Karpas-422 (cell line): ENCODE results near the gene IRS1. TPM values are rescaled to one million over a fixed set of nuclear protein-coding genes. Genes with fewer than 3 reads are reported as not detected.

Experiments used
- DNase-seq: peaks from one replicate; pipeline ENCODE4 v3.0.0-alpha.2; 2015
- H2AFZ ChIP-seq: fragments of 200-600 bp; sonication (generic); 2 replicates; pipeline ENCODE4 v1.6.1; 2014; ENCODE audit warnings: antibody characterized with exemption, low read length, mixed read lengths
- H3K27ac ChIP-seq: fragments of 200-600 bp; sonication (generic); 2 replicates; pipeline ENCODE4 v1.5.1; 2014; ENCODE audit warnings: mild to moderate bottlenecking, low read length, moderate library complexity
- H3K27me3 ChIP-seq: fragments of 200-600 bp; sonication (generic); 2 replicates; pipeline ENCODE4 v1.6.1; 2014; ENCODE audit warnings: low read length, mixed read lengths
- H3K36me3 ChIP-seq: fragments of 200-600 bp; sonication (generic); 2 replicates; pipeline ENCODE4 v1.6.1; 2014; ENCODE audit warnings: low read length, mixed read lengths; ENCODE audit not compliant: insufficient read depth
- H3K4me1 ChIP-seq: fragments of 200-600 bp; sonication (generic); 2 replicates; pipeline ENCODE4 v1.6.1; 2014; ENCODE audit warnings: mild to moderate bottlenecking, low read length, mixed read lengths
- H3K4me2 ChIP-seq: fragments of 200-600 bp; sonication (generic); 2 replicates; pipeline ENCODE4 v1.6.1; 2014; ENCODE audit warnings: low read length, low read depth, mild to moderate bottlenecking; ENCODE audit not compliant: poor library complexity, severe bottlenecking
- H3K4me3 ChIP-seq: fragments of 200-600 bp; sonication (generic); 2 replicates; pipeline ENCODE4 v1.5.1; 2014; ENCODE audit warnings: mild to moderate bottlenecking, antibody characterized with exemption, low read length, mixed read lengths
- H3K79me2 ChIP-seq: fragments of 200-600 bp; sonication (generic); 2 replicates; pipeline ENCODE4 v1.6.1; 2014; ENCODE audit warnings: mild to moderate bottlenecking, low read length, mixed read lengths
- H3K9ac ChIP-seq: fragments of 200-600 bp; sonication (generic); 2 replicates; pipeline ENCODE4 v1.6.0; 2014; ENCODE audit warnings: low read length
- H3K9me2 ChIP-seq: fragments of 200-600 bp; sonication (generic), shearing (Covaris generic); replicated peaks from 2 replicates; pipeline ENCODE4 v1.6.0; 2014; ENCODE audit warnings: mild to moderate bottlenecking, low read length, moderate library complexity; ENCODE audit not compliant: insufficient read depth
- H3K9me3 ChIP-seq: fragments of 300-700, 200-600 bp; sonication (generic); 2 replicates; pipeline ENCODE4 v1.6.1; 2014; ENCODE audit warnings: low read length, mixed read lengths
- H4K20me1 ChIP-seq: fragments of 200-600 bp; sonication (generic); 2 replicates; pipeline ENCODE4 v1.6.1; 2014; ENCODE audit warnings: mild to moderate bottlenecking, antibody characterized with exemption, low read length, low read depth; ENCODE audit not compliant: insufficient read depth
- total RNA-seq: library from RNA; depleted of rRNA; stranded (reverse); fragments of >200 nt; shearing (Covaris generic); gene quantifications from 2 replicates; pipeline ENCODE4 v1.2.3, GENCODE V29; 2014; ENCODE audit warnings: low replicate concordance

IRS1 gene
- total RNA-seq, 1 experiment from 2014 or later, result 3.5 TPM

DNA sequence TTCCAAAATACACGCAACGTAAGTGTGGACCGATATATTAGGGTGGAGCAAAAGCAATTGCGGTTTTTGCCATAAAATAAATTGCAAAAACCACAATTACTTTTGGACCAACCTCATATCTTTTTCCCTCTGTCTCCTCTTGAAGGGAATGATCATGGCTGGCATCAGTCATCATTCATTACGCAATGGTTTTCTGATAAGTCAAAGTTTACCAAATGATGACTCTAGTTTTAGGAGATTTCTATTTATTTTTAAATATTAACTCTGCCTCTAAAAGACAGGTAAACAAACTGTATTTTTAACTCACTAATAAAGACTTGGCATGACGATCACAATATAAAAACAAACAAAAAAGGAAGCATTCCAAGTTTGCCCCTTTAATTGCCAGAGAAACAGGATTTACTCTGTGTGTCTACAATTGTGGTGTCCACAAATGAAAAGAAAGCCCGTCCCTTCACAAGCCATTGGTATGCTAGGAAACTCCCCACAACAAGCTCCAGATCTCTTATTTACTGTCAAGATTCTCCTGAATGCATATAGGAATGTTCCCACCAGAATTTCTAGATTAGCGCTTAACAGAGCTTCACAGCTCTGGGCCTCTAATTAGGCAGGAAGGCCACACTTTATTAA, 61.3 kb downstream of the IRS1 start:
- no peak overlapping the region for H3K9ac ChIP-seq
- DNase-seq, result no peak
- H4K20me1 ChIP-seq, result no peaks in the 10 kb centered on the region
- H3K4me3 ChIP-seq, result no peak overlapping the region
- H3K4me1 ChIP-seq, result no peaks in the 10 kb centered on the region
- no peak overlapping the region for H3K4me2 ChIP-seq
- H2AFZ ChIP-seq, result no peak overlapping the region
- no peaks in the 10 kb centered on the region for H3K36me3 ChIP-seq
- no peak overlapping the region for H3K27ac ChIP-seq
- no peaks in the 10 kb centered on the region for H3K9me3 ChIP-seq
- H3K79me2 ChIP-seq, result no peaks in the 10 kb centered on the region
- H3K9me2 ChIP-seq, result no peaks in the 10 kb centered on the region
- no peaks in the 10 kb centered on the region for H3K27me3 ChIP-seq

DNA sequence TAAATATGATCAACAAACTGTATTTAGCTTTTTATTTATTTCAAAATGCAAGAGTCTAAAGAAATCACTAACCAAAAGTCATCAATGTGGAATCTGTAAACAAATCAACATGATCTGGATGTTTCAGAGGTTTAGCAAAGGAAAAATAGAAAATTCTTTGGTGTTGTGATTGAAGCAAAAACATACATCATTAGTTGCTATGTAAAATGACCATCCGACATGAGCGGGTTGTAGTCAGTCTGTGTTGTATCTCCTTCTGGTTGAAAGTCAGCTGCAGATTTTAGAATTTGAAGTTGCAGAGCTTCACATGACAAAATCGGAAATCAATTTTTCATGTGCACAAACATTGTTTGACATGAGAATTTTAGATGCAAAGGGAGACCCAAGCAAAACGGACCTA, 63.2 kb downstream of the IRS1 start:
- H3K4me3 ChIP-seq, result no peak overlapping the region
- H3K9me2 ChIP-seq, result no peaks in the 10 kb centered on the region
- no peaks in the 10 kb centered on the region for H3K36me3 ChIP-seq
- no peaks in the 10 kb centered on the region for H3K4me1 ChIP-seq
- no peaks in the 10 kb centered on the region for H3K79me2 ChIP-seq
- no peaks in the 10 kb centered on the region for H4K20me1 ChIP-seq
- H3K27ac ChIP-seq, result no peak overlapping the region
- no peaks in the 10 kb centered on the region; the same call in 1 of the 2 replicates for H3K27me3 ChIP-seq
- H3K4me2 ChIP-seq, result no peak overlapping the region
- H3K9me3 ChIP-seq, result no peaks in the 10 kb centered on the region
- DNase-seq, result no peak
- H3K9ac ChIP-seq, result no peak overlapping the region
- no peak overlapping the region for H2AFZ ChIP-seq

DNA sequence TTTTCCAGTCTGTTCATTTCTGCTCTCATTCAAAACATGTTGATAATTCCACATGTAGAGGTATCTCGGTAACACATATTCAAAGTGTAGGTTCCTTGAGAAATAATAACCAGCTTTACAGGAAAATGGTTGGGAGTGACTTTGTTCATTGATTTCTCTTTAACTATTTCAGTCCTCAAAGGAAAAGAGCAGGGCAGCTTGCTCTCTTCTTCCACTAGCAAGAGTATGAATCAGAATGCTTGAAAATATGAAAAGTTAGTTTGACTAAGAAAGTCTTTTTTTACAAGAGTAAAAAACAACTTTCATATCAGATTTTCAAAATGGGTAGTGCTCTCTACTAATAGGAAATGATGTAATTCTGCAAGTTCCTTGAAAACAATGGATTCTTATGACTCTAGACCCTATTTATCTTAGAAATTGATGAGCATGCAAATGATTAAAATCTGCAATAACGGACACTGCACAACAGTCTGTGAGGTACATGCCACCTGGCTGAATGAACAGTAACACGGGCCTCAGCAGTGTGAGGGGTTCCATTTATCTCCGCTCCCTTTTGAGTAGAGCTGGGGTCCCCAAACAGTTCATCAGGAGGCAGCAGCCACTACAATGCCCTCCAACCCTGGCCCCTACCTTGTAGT, 65.6 kb downstream of the IRS1 start:
- H3K27ac ChIP-seq, result no peak overlapping the region
- no peak overlapping the region for H3K4me3 ChIP-seq
- no peak for DNase-seq
- H4K20me1 ChIP-seq, result no peaks in the 10 kb centered on the region
- no peaks in the 10 kb centered on the region for H3K79me2 ChIP-seq
- H2AFZ ChIP-seq, result no peak overlapping the region
- H3K9me2 ChIP-seq, result no peaks in the 10 kb centered on the region
- no peaks in the 10 kb centered on the region; the same call in 1 of the 2 replicates for H3K27me3 ChIP-seq
- no peaks in the 10 kb centered on the region for H3K9me3 ChIP-seq
- no peaks in the 10 kb centered on the region for H3K36me3 ChIP-seq
- H3K9ac ChIP-seq, result no peak overlapping the region
- no peak overlapping the region for H3K4me2 ChIP-seq
- H3K4me1 ChIP-seq, result no peaks in the 10 kb centered on the region

DNA sequence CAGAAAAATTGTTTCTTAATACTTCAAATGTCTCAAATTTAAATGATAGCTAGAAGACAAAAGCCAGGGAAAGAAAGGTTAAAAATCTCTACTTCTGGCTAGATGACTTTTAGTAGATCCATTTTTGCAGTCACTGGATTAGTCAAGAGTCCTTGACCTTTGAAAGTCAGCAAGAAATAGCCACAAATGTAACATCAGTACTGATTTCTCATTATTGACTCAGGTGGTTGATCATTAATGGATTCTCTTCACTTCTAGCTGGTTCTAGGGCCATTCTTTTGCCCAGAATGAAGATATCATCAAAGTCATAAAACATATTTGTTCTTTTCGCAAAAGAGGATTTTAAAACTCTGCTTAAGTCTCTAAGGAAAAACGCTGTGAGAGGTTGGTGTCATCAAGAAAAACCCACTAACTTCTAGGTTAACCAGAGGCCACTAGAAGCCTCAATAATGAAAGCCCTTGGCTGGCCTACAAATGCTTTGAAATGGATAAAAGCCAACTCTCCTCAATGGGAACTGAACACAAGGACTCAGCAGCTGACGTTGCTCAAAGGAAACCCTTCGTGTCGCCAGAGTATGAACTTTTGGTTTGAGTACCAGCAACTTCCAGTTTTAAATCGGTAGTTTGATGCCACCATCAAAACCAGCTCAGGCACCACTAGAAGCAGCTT, 66.3 kb downstream of the IRS1 start:
- Histone ChIP-seq H3K79me2 (no peaks in the 10 kb centered on the region), H3K36me3 (no peaks in the 10 kb centered on the region), H3K27ac (no peak overlapping the region), H3K9me3 (no peaks in the 10 kb centered on the region), H3K9ac (no peak overlapping the region), H3K4me1 (no peaks in the 10 kb centered on the region), H3K9me2 (no peaks in the 10 kb centered on the region), H2AFZ (no peak overlapping the region), H4K20me1 (no peaks in the 10 kb centered on the region), H3K4me3 (no peak overlapping the region), H3K4me2 (no peak overlapping the region), H3K27me3 (no peaks in the 10 kb centered on the region; the same call in 1 of the 2 replicates)
- no peak for DNase-seq

DNA sequence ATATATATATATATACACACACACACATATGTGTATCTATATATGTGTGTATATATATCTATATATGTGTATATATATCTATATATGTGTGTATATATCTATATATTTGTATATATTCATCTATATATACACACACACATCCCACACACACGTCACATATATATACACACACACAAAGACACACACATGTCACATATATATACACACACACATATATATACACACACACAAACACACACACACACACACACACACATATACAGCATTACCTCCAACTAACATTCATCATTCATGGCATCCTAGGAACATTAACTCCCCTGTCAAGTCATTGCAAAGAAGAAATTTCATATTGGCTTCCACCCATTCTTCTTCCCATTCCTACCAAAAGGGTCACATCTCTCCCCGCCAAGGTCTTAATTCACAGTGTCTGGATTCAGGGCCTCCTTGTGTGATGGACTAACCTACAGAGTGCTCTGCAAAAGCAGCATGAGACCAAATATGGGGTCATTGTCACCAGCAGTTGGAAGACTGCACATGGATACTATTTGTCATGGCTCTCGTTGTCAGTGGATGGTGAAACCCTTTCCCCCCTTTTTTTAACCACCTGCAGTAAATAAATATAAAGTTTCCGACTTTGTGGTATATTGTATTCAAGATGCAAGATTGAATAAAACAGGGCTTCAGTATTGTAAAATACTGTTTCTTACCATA, 67.0 kb downstream of the IRS1 start:
- Histone ChIP-seq H4K20me1 (no peaks in the 10 kb centered on the region), H3K9ac (no peak overlapping the region), H3K4me1 (no peaks in the 10 kb centered on the region), H3K9me3 (no peaks in the 10 kb centered on the region), H3K27ac (no peak overlapping the region), H3K36me3 (no peaks in the 10 kb centered on the region), H3K4me2 (no peak overlapping the region), H3K9me2 (no peaks in the 10 kb centered on the region), H3K79me2 (no peaks in the 10 kb centered on the region), H2AFZ (no peak overlapping the region), H3K4me3 (no peak overlapping the region), H3K27me3 (no peaks in the 10 kb centered on the region; the same call in 1 of the 2 replicates)
- DNase-seq, result no peak

DNA sequence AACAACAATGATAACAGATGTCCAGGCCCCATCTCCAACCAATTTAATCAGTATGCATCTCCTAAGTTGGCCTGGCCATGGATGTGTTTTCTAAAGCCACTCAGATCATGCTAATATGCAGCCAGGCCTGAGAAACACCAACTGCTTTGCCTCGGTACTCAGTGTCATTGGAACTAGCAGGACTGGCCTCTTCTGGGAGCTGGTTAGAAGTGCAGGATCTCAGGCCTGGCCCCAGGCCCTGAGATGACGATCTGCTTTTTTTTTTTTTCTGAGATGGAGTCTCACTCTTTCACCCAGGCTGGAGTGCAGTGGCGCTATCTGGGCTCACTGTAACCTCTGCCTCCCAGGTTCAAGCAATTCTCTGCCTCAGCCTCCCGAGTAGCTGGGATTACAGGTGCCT, 69.1 kb downstream of the IRS1 start:
- Histone ChIP-seq H3K36me3 (no peaks in the 10 kb centered on the region), H3K27ac (no peak overlapping the region), H3K4me3 (no peak overlapping the region), H3K9me2 (no peaks in the 10 kb centered on the region), H3K27me3 (no peaks in the 10 kb centered on the region; the same call in 1 of the 2 replicates), H3K4me1 (no peaks in the 10 kb centered on the region), H3K4me2 (no peak overlapping the region), H2AFZ (no peak overlapping the region), H3K9ac (no peak overlapping the region), H4K20me1 (no peaks in the 10 kb centered on the region), H3K79me2 (no peaks in the 10 kb centered on the region), H3K9me3 (no peaks in the 10 kb centered on the region)
- DNase-seq, result no peak

DNA sequence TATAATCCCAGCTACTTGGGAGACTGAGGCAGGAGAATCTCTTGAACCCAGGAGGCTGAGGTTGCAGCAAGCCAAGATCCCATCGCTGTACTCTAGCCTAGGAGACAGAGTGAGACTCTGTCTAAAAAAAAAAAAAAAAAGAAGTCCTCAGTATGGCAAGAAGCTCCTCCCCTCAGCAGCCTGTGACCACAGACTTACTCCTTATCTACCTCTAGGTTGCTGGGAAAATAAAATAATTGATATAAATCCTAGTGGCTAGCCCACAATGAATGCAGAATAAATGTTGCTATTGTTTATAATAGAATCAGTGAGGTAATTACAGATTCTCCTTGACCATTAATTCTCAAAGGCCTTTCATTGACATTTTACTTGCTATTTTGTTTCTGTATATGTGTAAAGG, 70.6 kb downstream of the IRS1 start:
- no peak overlapping the region for H2AFZ ChIP-seq
- no peaks in the 10 kb centered on the region for H3K79me2 ChIP-seq
- H3K27me3 ChIP-seq, result no peaks in the 10 kb centered on the region; the same call in 1 of the 2 replicates
- H3K9me3 ChIP-seq, result no peaks in the 10 kb centered on the region
- no peaks in the 10 kb centered on the region for H3K36me3 ChIP-seq
- H3K4me3 ChIP-seq, result no peak overlapping the region
- H3K4me1 ChIP-seq, result no peaks in the 10 kb centered on the region
- H3K27ac ChIP-seq, result no peak overlapping the region
- H3K9ac ChIP-seq, result no peak overlapping the region
- H3K4me2 ChIP-seq, result no peak overlapping the region
- no peaks in the 10 kb centered on the region for H4K20me1 ChIP-seq
- DNase-seq, result no peak
- no peaks in the 10 kb centered on the region for H3K9me2 ChIP-seq

DNA sequence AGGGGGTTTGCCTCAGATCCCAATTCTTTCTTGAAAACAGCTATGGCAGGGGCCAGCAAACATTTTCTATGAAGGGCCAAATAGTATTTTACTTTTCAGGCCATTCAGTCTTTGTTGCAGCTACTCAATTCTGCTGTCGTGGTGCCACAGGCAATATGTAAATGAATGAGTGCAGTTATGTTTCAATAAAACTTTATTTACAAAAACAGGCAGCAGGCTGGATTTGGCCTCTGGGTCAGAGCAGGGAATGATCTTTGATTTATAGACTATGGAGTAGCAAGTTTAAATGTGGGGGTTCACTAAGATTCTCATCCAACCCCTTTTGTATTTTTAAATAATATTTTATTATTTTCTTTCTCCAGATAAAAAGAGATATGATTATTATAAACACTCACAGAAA, 72.4 kb downstream of the IRS1 start:
- Histone ChIP-seq H3K4me3 (no peak overlapping the region), H4K20me1 (no peaks in the 10 kb centered on the region), H3K27me3 (no peaks in the 10 kb centered on the region), H3K27ac (no peak overlapping the region), H3K9ac (no peak overlapping the region), H3K79me2 (no peaks in the 10 kb centered on the region), H3K4me2 (no peak overlapping the region), H2AFZ (no peak overlapping the region), H3K9me3 (no peaks in the 10 kb centered on the region), H3K36me3 (no peaks in the 10 kb centered on the region), H3K4me1 (no peaks in the 10 kb centered on the region), H3K9me2 (no peaks in the 10 kb centered on the region)
- DNase-seq, result no peak
